Activated effector memory CD4-positive, alpha-beta T cell treated with anti-CD3 and anti-CD28 coated beads, Interleukin-2, amount 50 U/mL, for 16 hours (primary cell): ENCODE results near the gene HSD17B1.
"Not testable (repeated sequence)": the region's sequence is repeated elsewhere in the genome, so short reads cannot be mapped to it uniquely, and the experiment has no call there.

Experiments used
- DNase-seq: peaks from one replicate; pipeline ENCODE4 v3.0.0-alpha.2; 2020

The HSD17B1 gene

DNA sequence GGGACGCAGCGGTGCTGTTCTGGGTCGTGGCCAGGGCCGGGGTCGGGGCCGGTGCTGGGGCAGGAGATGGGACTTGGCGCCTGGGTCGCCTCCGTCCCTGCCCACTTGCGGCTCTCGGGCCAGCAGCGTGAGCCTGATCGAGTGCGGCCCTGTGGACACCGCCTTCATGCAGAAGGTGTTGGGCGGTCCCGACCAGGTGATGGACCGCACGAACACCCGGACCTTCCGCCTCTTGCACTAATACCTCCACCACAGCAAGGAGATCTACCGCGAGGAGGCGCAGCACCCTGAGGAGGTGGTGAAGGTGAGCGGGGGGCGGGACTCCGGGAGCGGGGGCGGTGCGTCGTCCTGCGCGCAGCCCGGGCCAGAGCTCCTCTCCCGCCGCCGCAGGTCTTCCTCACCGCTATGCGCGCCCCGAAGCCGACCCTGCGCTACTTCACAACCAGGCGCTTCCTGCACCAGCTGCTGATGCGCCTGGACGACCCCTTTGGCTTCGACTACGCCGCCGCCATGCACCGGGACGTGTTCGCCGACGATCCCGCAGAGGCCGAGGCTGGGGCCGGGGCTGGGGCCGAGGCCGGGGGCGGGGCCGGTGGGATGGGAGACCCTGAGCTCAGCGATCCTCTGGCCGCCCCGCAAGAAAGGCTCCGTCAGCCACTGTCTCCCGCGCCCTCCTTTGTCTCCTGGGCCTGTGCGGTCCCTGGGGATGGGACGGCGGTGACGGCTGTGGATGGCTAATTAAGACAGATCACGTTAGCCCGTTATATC, 4.5 kb upstream of the HSD17B1 start:
- peak; percentile 92 for DNase-seq

DNA sequence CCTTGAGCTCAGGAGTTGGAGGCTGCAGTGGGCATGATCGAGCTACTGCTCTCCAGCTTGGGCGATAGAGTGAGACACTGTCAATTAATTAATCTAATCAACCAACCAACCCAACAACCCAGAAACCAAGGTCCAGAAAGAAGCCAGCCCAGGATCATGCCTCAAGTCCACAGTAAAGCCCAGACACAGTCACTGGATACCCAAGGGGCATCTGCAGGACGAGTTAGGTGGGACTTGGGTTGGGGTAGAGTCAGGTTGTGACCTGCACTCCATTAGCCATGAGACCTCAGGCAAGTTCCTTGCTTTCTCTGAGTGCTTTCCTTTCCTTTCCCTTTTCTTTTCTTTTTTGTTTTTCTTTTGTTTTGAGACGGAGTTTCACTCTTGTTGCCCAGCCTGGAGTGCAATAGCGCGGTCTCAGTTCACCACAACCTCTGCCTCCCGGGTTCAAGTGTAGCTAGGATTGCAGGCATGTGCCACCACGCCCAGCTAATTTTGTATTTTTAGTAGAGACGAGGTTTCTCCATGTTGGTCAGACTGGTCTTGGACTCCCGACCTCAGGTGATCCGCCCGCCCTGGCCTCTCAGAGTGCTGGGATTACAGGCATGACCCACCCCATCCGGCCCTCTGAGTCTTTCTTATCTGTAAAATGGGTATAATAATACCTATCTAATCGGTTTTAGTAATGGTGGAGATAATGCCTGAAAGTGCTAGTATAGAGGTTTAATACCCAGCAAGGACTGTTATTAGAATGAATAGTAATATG, 3.5 kb upstream of the HSD17B1 start:
- no peak for DNase-seq

DNA sequence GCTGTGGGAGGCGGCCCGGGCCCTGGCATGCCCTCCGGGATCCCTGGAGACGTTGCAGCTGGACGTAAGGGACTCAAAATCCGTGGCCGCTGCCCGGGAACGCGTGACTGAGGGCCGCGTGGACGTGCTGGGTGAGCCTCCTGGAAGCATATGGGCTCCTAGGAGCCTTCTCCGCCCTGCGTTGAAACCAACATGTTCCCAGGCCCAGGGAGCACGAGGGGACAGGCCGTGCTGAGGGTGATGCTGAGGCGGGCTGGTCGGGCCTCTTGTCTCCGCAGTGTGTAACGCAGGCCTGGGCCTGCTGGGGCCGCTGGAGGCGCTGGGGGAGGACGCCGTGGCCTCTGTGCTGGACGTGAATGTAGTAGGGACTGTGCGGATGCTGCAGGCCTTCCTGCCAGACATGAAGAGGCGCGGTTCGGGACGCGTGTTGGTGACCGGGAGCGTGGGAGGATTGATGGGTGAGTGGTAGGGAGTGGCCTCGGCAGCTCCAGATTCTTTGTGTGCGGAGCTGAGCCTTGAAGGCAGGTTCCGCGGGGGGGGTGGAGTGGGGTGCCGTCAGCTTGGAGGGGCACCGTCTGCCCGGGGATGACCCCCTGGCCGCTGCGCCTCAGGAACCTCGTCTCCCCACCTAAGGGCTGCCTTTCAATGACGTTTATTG, 567 bp downstream of the HSD17B1 start:
- no peak for DNase-seq

DNA sequence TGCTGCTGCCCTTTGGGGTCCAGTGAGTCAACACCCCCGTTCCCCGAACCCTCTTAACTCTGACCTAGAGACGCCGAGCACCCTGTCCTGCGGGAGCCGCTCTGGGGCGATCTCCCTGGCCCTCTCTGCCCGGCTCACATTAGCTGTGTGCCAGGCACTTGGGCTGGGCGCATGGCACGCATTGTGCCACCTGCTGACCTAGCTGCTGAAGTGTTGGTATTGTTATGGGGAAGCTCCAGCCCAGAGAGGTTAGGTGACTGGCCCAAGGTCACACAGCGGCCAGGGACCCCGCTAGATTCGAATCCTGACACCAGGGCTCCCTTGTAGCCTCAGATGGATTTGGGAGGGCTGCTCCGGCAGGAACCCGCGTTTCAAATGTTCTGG, 1.1 kb downstream of the HSD17B1 start:
- no peak for DNase-seq

DNA sequence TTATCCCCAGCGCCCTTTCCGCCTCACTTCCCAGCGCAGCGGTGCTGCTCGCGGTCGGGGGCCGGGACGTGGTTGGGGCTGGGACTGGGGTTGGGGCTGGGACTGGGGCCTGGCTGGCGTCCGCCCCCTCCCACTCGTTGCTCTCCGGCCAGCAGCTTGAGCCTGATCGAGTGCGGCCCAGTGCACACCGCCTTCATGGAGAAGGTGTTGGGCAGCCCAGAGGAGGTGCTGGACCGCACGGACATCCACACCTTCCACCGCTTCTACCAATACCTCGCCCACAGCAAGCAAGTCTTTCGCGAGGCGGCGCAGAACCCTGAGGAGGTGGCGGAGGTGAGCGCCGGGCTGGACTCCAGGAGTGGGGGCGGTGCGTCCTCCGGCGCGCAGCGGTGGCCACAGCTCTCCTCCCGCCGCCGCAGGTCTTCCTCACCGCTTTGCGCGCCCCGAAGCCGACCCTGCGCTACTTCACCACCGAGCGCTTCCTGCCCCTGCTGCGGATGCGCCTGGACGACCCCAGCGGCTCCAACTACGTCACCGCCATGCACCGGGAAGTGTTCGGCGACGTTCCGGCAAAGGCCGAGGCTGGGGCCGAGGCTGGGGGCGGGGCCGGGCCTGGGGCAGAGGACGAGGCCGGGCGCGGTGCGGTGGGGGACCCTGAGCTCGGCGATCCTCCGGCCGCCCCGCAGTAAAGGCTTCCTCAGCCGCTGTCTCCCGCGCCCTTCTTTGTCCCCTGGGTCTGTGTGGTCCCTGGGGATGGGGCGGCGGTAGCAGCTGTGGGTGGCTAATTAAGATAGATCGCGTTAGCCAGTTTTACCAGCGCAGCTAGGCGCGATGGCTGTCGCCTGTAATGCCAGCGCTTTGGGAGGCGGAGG, 1.8 kb downstream of the HSD17B1 start:
- peak; percentile 89 for DNase-seq

DNA sequence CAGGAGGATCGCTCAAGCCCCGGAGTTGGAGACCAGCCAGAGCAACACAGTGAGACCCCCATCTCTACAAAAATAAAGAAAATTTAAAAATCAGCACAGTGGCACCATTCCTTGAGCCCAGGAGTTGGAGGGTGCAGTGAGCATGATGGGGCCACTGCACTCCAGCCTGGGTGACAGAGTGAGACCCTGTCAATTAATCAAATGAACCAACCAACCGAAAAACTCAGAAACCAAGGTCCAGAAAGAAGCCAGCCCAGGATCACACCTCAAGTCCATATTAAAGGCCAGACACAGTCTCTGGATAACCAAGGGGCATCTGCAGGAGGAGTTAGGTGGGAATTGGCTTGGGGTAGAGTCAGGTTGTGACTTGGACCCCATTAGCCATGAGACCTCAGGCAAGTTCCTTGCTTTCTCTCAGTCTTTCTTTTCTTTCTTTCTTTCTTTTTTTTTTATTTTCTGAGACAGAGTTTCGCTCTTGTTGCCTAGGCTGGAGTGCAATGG, 2.4 kb downstream of the HSD17B1 start:
- no peak for DNase-seq

DNA sequence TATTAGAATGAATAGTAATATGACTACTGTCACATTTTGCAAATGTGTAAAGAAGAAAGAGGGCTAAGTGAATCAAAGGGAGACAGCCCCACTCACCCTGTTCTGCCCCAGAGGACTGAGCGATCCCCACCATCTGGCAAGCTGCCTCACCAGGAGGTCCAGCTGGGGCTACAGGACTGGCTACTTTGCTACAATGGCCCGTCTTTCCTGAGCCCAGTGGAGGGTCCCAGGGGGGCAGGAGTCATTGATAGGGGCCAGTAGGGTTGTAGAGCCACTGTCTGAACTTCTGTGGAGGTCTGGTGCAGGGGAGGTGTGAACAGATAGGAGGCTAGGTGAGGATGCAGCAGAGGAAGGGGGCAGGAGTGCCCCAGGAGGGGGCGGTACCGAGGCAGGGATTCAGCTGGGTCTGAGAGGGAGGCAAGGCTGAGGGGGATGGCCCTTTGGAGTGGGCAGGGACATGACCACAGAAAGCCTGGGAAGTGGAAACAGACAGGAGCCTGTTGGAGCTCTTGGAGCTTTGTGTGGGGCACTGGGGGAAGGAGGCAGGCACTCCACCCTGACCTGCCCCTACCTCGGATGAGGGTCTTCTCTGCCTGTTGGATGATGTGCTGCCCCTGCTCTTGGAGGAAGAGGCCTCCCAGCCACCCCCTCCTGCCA, 3.4 kb downstream of the HSD17B1 start:
- DNase-seq: not testable (repeated sequence)

DNA sequence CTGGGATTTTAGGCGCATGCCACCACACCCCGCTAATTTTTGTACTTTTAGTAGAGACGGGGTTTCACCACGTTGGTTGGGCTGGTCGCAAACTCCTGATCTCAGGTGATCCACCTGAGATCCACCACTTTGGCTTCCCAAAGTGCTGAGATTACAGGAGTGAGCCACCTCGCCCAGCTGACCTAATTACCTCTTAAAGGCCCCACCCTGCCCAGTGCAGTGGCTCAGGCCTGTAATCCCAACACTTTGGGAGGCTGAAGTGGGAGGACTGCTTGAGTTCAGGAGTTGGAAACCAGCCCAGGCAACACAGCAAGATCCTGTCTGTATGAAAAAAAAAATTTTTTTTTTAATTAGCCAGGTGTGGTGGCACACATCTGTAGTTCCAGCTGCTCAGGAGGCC, 6.4 kb downstream of the HSD17B1 start:
- no peak for DNase-seq

DNA sequence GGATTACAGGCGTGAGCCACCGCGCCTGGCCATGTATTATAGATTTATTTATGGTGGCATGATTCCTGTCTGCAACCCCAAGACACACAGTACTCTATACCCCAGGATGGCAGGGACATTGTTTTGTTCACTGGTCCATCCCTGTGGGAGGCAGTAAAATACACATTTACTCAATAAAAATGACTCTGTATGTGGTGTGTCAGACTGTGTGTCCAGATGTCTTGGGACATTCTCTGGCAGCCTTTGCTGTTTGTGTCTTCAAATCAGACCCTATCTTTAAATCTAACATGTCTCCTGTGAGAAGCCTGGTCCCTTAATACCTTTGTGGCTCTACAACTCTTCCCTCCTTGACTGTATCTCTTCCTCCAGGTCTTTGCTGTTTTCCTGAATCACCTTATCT, 7.5 kb downstream of the HSD17B1 start:
- no peak for DNase-seq

DNA sequence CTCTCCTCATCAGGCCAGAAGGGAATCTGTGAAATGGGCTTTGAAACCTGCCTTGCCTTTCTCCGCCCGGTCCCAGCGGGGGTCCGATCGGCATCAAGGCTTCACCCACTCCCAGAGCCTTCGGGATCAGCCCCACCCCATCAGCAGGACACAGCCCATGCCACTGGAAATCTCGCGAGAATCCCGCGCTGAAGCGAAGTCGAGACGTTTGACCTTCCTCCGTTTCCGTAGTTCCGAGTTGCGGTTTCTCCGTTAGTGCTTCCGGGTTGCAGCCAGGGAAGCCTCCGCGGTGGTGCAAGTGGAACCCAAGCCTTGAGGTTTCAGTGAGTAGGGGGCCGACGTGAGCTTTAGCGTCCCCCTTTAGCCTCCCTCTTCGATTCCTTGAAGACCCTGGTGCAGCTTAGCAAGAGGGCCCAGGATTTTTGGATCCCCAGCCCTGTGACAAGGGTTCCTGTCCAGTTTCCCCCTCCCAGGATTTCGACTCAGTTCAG, 9.2 kb downstream of the HSD17B1 start, which contains the start of gene COASY:
Gene COASY, plus strand, starts transcription at position 252 of the 491 bp plus-strand sequence. CDS start 475 bp downstream, outside the sequence.
- DNase-seq: peak; percentile 96

DNA sequence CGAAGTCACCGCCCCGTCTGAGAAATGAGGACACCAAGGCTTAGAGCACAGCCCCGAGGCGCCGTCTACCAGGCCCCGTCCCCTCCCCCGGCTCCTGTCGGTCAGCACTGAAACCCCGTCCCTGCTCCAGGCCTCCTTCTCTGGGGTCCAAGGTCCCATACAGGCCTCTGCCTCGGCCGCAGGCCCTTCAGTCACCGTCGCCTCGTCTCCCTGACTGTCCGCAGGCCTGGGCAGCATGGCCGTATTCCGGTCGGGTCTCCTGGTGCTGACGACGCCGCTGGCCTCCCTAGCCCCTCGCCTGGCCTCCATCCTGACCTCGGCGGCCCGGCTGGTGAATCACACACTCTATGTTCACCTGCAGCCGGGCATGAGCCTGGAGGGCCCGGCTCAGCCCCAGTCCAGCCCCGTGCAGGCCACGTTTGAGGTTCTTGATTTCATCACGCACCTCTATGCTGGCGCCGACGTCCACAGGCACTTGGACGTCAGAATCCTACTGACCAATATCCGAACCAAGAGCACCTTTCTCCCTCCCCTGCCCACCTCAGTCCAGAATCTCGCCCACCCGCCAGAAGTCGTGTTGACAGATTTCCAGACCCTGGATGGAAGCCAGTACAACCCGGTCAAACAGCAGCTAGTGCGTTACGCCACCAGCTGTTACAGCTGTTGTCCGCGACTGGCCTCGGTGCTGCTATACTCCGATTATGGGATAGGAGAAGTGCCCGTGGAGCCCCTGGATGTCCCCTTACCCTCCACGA, 9.8 kb downstream of the HSD17B1 start:
- DNase-seq: peak; percentile 69

DNA sequence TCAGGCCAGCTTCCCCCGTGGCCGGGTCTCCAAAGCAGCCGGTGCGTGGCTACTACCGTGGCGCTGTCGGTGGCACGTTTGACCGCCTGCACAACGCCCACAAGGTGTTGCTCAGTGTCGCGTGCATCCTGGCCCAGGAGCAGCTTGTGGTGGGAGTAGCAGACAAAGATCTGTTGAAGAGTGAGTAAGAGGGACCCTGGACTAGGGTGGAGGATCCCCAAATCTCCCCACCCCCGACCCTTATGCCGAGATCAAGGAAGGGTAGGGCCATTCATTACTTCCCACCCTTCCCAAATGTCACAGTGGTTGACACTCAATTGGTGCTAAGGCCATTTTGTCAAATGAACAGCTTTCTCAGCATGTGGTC, 10.4 kb downstream of the HSD17B1 start:
- no peak for DNase-seq

DNA sequence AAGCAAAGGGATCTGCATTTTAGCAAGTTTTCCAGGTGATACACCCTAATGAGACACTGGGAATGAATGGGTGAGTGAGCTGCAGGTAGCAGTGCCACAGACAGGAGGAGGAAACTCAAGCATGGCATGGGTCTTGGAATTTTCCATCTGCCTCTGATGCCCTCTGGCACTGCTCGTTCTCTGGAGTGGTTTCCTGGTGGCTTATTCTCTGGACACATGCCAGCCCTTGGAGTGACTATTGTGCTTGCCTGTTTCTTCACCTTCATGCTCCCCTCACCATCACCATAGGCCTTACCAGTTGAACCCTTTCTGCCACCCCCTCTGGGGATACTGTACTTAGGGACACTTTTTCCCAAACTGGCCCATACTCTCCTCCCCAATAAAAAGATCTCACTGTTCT, 10.8 kb downstream of the HSD17B1 start:
- no peak for DNase-seq

DNA sequence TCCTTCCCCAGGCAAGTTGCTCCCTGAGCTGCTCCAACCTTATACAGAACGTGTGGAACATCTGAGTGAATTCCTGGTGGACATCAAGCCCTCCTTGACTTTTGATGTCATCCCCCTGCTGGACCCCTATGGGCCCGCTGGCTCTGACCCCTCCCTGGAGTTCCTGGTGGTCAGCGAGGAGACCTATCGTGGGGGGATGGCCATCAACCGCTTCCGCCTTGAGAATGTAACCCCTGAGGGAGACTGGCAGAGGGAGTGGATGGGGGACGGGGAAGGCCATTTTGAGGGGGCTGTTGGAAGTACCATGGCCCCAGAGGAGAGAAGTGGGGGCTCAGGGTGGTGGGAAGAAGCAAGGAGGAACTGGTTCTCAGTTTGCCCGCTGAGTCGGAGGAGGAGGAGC, 11.2 kb downstream of the HSD17B1 start:
- no peak for DNase-seq

DNA sequence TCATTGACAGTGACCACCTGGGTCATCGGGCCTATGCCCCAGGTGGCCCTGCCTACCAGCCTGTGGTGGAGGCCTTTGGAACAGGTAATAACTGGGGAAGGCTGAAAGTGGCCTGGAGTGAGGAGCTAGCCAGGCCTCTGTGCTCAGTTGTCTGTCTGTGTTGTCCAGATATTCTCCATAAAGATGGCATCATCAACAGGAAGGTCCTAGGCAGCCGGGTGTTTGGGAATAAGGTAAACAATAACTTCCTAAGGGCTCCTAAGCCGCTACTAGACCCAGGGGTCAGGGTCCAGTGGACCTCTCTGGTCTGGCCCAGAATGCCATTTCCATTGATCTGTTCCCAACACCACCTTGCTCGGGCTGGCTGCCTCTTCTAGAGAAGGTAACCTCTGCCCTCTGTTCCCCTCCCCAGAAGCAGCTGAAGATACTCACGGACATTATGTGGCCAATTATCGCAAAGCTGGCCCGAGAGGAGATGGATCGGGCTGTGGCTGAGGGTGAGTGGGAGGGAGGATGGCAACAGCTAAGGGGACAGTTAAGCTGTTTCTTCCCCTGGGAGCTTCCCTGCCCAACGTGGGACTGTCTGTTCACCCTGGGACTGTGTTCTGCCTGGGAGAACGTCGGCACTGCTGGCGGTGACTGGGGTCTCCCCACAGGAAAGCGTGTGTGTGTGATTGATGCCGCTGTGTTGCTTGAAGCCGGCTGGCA, 12.2 kb downstream of the HSD17B1 start:
- DNase-seq: no peak

DNA sequence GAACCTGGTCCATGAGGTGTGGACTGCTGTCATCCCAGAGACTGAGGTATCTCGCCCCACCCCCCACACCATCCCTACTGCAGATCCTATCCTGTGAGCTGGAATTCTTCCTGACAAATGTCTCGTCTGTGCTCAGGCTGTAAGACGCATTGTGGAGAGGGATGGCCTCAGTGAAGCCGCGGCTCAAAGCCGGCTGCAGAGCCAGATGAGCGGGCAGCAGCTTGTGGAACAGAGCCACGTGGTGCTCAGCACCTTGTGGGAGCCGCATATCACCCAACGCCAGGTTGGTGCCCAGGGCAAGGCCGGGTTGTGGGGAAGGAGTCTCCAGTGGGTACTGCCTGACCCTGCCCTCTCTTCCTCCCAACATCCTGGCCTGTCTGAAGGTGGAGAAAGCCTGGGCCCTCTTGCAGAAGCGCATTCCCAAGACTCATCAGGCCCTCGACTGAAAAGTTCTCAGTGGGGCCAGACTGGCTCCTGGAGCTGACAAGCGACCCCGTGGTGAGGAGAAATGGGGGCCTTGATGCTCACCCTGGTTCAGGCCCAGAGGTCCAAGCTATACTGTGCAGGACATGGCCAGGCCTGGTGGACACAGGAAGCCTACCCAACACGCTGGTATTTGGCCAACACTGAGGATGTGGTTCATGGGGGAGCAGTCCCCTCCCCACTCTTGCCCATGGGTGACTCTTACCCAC, 12.9 kb downstream of the HSD17B1 start:
- DNase-seq: no peak

DNA sequence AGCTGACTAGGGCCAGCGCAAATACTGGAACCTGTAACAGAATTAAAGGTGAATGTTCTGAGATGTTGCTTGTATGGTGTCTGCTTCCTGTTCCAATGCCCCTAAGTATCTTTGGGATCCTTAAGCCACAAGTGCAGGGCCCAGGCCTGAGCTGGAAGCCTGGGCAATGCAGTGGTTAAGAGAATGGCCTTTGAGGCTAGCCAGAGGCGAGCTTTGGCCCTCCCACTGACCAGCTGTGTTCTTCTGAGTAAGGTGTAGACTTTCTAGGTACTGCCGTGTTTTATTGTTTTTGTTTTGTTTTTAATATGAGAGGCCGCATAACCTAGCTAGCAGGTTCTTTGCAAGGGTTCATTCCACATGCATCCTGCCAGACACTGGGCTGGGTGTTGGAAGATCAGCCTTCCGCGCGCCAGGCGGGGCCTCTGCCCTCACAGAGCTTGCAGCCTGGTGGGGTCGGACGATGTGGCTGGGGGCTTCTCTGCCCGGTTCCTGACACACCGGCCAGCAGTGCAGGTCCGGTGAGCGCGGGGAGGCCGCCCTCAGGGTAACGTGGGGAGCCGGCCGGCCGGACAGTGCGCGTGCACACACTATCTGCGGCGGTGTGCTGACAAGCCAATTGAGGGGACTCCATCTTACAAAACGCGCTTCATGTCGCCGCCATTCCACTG, 13.6 kb downstream of the HSD17B1 start:
- DNase-seq: no peak

DNA sequence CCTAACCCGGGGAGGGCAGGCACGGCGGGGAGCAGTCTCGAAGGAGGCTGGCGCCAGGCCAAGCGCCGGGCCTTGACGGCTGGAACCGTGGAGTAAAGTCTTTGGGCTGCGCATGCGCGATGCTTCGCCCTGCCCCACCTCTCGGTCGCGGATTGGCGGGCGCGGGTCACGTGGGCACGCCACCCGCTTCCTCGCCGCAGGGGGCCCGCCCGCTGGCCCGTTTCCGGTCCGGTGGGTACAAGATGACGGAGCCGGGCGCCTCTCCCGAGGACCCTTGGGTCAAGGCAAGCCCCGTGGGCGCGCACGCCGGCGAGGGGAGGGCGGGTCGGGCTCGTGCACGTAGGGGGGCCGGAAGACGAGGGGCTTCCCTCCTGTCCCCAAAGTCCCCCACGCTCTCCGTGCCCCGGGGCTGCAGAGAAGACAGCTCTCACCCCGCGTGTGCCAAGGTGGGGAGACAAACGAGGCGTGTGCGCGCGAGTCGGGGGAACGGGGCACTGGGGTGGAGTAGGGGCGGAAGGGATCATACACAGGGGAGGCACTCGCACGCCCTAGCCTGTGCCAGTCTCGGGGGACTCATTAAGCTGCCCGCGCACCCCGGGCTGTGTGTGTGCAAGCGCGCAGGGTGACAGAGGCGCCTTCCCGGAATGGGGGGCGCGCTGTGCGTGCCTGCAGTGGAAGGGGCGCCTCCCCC, 14.3 kb downstream of the HSD17B1 start, which contains the start of gene MLX:
Gene MLX, plus strand, starts transcription at position 218 of the 691 bp plus-strand sequence. Its CDS starts 25 bp downstream, at position 243.
- DNase-seq: peak; percentile 97
